Gastroesophageal sphincter (tissue), 4 donors: ENCODE data around the gene CAPN2. TPM values are rescaled to one million over a fixed set of nuclear protein-coding genes. Genes with fewer than 3 reads are reported as not detected.

ENCODE experiments used
- ATAC-seq: fragments of 150-250 bp; one replicate; pipeline ENCODE4 v1.9.1; 2016; ENCODE audit warnings: mild to moderate bottlenecking, moderate library complexity
- H3K27ac ChIP-seq, 4 donors: fragments of 200-600 bp; sonication (generic) in 3 of 4; 1 replicate in 3 of 4; 2 replicates in 1 of 4; pipeline ENCODE4 v1.5.1; 2016 to 2019
- H3K27me3 ChIP-seq: fragments of 200-600 bp; sonication (generic); one replicate; pipeline ENCODE4 v1.5.1; 2019
- H3K36me3 ChIP-seq, 2 donors: fragments of 200-600 bp; sonication (generic); one replicate each; pipeline ENCODE4 v1.5.1; 2019; ENCODE audit warnings: control low read depth in 1 of 2
- H3K4me1 ChIP-seq, 3 donors: fragments of 200-600 bp; sonication (generic); 1 replicate in 2 of 3; 2 replicates in 1 of 3; pipeline ENCODE4 v1.5.1; 2016 to 2019; ENCODE audit warnings: control low read depth in 2 of 3
- H3K4me3 ChIP-seq, 2 donors: fragments of 200-600 bp; sonication (generic); one replicate each; pipeline ENCODE4 v1.5.1; 2019; ENCODE audit warnings: mild to moderate bottlenecking in 1 of 2, moderate library complexity in 1 of 2
- H3K9me3 ChIP-seq, 3 donors: fragments of 200-600 bp; sonication (generic); one replicate each; pipeline ENCODE4 v1.5.1; 2017 to 2019; ENCODE audit warnings: control low read depth in 2 of 3
- EP300 ChIP-seq: sonication (generic); formaldehyde crosslinking; IDR thresholded peaks from one replicate; pipeline ENCODE4 v1.6.1; 2017; ENCODE audit warnings: antibody characterized with exemption, mild to moderate bottlenecking
- POLR2A ChIP-seq, 2 donors: fragments of 450-650 bp; IDR thresholded peaks; one replicate each; pipeline ENCODE4 v1.6.1; 2017; ENCODE audit warnings: antibody characterized with exemption in 2 of 2, mild to moderate bottlenecking in 2 of 2, moderate library complexity in 1 of 2
- POLR2AphosphoS5 ChIP-seq: sonication (generic); formaldehyde crosslinking; IDR thresholded peaks from one replicate; pipeline ENCODE4 v1.6.1; 2017; ENCODE audit warnings: antibody characterized with exemption
- WGBS, 2 donors: methylation state at CpG; one replicate each; pipeline ENCODE4 v1.1.5; 2018; ENCODE audit warnings: low coverage in 1 of 2; 5-methylcytosine and 5-hydroxymethylcytosine counted together
- total RNA-seq, 4 donors: library from RNA; depleted of rRNA; stranded (reverse); fragments of >200 nt; gene quantifications; one replicate each; pipeline ENCODE4 v1.1.0, GENCODE V29; 2016
- TF ChIP-seq, protein P1 (sequence below), 4 experiments: fragments of 200-600 bp in 2 of 4; fragments of 450-650 bp in 2 of 4; sonication (generic) in 1 of 4; IDR thresholded peaks; one replicate each; pipeline ENCODE4 v1.5.1; 2017 to 2019; ENCODE audit warnings: antibody characterized with exemption in 4 of 4, mild to moderate bottlenecking in 2 of 4, moderate library complexity in 2 of 4

The CAPN2 gene
- total RNA-seq, 4 donors from 2014 or later: 140 to 174 (median 149) TPM

DNA sequence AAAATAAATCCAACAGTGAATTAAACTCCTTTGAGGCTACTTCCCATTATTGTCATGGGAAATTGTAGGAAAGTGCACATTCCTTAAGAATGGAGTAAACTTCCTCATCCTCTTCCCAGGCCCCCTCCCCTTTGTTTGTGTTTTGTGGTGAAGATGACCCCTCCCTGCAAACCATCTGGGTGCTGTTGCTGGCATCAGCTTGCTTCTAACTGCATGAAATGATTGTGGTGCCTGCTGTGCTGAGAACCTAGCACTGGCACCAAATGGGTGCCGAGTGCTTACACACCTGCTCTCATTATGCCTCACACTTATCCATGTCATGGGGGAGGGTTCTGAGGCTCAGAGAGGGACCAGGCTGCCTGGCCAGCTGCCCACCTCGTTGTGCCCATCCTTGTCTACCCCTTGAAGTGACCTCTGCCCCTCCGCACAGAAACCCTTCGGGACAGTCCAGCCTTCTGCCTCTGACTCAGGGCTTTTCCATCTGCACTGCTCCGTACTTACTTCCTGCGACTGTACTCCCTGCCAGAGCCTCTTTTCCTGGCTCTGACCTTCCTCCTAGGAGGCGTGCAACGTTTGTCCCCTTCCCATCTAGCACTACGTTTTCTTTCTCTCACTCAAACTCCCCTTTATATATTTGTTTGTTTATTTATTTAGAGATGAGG is 30.6 kb downstream of the CAPN2 start:
- Histone ChIP-seq H3K36me3 (peaks cover 0 to 52% of the 10 kb centered on the region in 2 donors), H3K27me3 (no peaks in the 10 kb centered on the region), H3K9me3 (no peaks in the 10 kb centered on the region), H3K27ac (no peak overlapping the region), H3K4me1 (peaks cover 4 to 39% (median 29%) of the 10 kb centered on the region in 3 donors), H3K4me3 (no peak overlapping the region)
- ATAC-seq: no peak
- TF ChIP-seq POLR2A (IDR thresholded peaks at IDR 0.05): no peak
- TF ChIP-seq, protein P1, sequence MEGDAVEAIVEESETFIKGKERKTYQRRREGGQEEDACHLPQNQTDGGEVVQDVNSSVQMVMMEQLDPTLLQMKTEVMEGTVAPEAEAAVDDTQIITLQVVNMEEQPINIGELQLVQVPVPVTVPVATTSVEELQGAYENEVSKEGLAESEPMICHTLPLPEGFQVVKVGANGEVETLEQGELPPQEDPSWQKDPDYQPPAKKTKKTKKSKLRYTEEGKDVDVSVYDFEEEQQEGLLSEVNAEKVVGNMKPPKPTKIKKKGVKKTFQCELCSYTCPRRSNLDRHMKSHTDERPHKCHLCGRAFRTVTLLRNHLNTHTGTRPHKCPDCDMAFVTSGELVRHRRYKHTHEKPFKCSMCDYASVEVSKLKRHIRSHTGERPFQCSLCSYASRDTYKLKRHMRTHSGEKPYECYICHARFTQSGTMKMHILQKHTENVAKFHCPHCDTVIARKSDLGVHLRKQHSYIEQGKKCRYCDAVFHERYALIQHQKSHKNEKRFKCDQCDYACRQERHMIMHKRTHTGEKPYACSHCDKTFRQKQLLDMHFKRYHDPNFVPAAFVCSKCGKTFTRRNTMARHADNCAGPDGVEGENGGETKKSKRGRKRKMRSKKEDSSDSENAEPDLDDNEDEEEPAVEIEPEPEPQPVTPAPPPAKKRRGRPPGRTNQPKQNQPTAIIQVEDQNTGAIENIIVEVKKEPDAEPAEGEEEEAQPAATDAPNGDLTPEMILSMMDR (IDR thresholded peaks at IDR 0.05): no peak
- TF ChIP-seq POLR2AphosphoS5: no peak
- TF ChIP-seq EP300: no peak
- 33 to 57% methylated on average over 7 to 9 of the region's 9 CpGs for WGBS, 2 donors

- TF ChIP-seq EP300: no peak
- TF ChIP-seq, protein P1 (IDR thresholded peaks at IDR 0.05): no peak
- TF ChIP-seq POLR2A (IDR thresholded peaks at IDR 0.05): no peak
- no peak for TF ChIP-seq POLR2AphosphoS5
Observed at GRCh38 chr1:223745731-223746130, 33.4 kb downstream of the CAPN2 start.

DNA sequence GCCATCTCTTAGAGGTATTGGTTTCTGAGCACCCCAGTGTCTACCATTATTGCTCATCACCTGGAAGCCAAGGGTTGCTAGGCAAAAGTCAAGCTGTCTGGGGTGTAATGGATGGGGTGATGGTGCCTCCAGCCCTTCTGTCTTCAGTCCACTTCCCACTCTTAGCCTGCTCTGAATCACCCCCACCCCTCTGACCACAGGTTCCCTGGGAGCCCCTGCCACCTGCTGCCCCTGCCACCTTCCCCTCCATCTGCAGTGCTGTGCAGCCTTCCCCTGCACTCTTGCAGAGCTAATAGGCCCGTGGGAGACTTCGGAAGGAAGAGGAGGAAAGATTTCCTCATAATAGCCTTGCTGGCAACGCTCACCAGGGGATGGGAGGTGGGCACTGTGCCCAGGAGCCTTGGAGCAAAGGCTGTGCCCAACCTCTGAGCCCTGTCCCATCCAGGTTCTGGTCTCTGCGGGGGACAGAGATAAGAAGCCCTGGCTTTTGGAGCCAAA is 35.5 kb downstream of the CAPN2 start:
- Histone ChIP-seq H3K4me3 (peak overlapping the region in 1 of 2 donors; percentile 57), H3K9me3 (no peaks in the 10 kb centered on the region), H3K4me1 (peaks cover 0 to 30% (median 21%) of the 10 kb centered on the region in 3 donors), H3K27me3 (no peaks in the 10 kb centered on the region), H3K27ac (peak overlapping the region; percentile 26 to 87 (median 82)), H3K36me3 (peaks cover 0 to 82% of the 10 kb centered on the region in 2 donors)
- 0% methylated on average over 1 of the region's 4 CpGs; no CpG with 5 or more reads in 1 of the 2 donors for WGBS, 2 donors
- ATAC-seq: peak; percentile 23
- TF ChIP-seq POLR2AphosphoS5: no peak
- TF ChIP-seq, protein P1 (IDR thresholded peaks at IDR 0.05): no peak
- TF ChIP-seq POLR2A (IDR thresholded peaks at IDR 0.05): no peak

More at GRCh38 chr1:223745731-223746130, 33.4 kb downstream of the CAPN2 start:
- H3K4me3 ChIP-seq: no peak overlapping the region
- H3K36me3 ChIP-seq: peaks cover 0 to 65% of the 10 kb centered on the region in 2 donors
- H3K27me3 ChIP-seq: no peaks in the 10 kb centered on the region
- ATAC-seq: no peak
- H3K27ac ChIP-seq: peak overlapping the region in 1 of 4 donors; percentile 13
- WGBS, 2 donors: 83 to 88% methylated on average over 3 to 4 of the region's 4 CpGs
- H3K4me1 ChIP-seq: peaks cover 0 to 30% (median 21%) of the 10 kb centered on the region in 3 donors
- H3K9me3 ChIP-seq: no peaks in the 10 kb centered on the region

- TF ChIP-seq POLR2A (IDR thresholded peaks at IDR 0.05) (no peak), POLR2AphosphoS5 (no peak), EP300 (no peak)
- TF ChIP-seq, protein P1 (IDR thresholded peaks at IDR 0.05): no peak
- Histone ChIP-seq H3K27me3 (no peaks in the 10 kb centered on the region), H3K9me3 (no peaks in the 10 kb centered on the region), H3K27ac (peak overlapping the region; percentile 26 to 87 (median 82)), H3K4me3 (peak overlapping the region; percentile 33 to 57), H3K4me1 (peaks cover 0 to 30% (median 21%) of the 10 kb centered on the region in 3 donors), H3K36me3 (peaks cover 0 to 82% of the 10 kb centered on the region in 2 donors)
- WGBS, 2 donors: 0% methylated on average over 3 of the region's 18 CpGs; no CpG with 5 or more reads in 1 of the 2 donors
- peak; percentile 55 for ATAC-seq
Observed at GRCh38 chr1:223748405-223748772, 36.0 kb downstream of the CAPN2 start.
